Common myeloid progenitor, CD34-positive (primary cell): ENCODE measurements around the gene TMEM30A.

ENCODE experiments used
- CTCF ChIA-PET: fragments of 350-600 bp; sonication (Branson Sonifier 250); formaldehyde crosslinking; loops from one replicate; lab custom pipeline; 2021; ENCODE audit warnings: antibody characterized with exemption; lab: Charles Lee
- POLR2A ChIA-PET: fragments of 350-600 bp; sonication (Branson Sonifier 250); formaldehyde crosslinking; loops from one replicate; lab custom pipeline; 2021; ENCODE audit warnings: antibody characterized with exemption; lab: Charles Lee
- DNase-seq, 3 donors: peaks; one replicate each; pipeline versions ENCODE4 v3.0.0 to v3.0.0-alpha.2; 2013
- H3K27ac ChIP-seq, 2 experiments: 1 replicate in 1 of 2; 2 replicates in 1 of 2; pipeline ENCODE4 v1.7.0; 2013; ENCODE audit warnings: inconsistent platforms in 2 of 2, low read length in 2 of 2, mild to moderate bottlenecking in 2 of 2, low read depth in 1 of 2, moderate library complexity in 1 of 2; ENCODE audit not compliant: severe bottlenecking in 2 of 2, insufficient read depth in 1 of 2, poor library complexity in 1 of 2
- H3K27me3 ChIP-seq, 5 experiments: replicated peaks in 2 of 5; 1 replicate in 3 of 5; 2 replicates in 2 of 5; pipeline versions ENCODE4 v1.6.1 to v1.7.0; 2013; ENCODE audit warnings: low read length in 4 of 5, mild to moderate bottlenecking in 2 of 5, moderate library complexity in 2 of 5, inconsistent platforms in 1 of 5; ENCODE audit not compliant: insufficient read depth in 5 of 5, control insufficient read depth in 4 of 5
- H3K36me3 ChIP-seq, 4 experiments: 1 replicate in 2 of 4; 2 replicates in 2 of 4; pipeline versions ENCODE4 v1.6.1 to v1.7.0; 2013; ENCODE audit warnings: low read length in 3 of 4, control low read depth in 1 of 4, mild to moderate bottlenecking in 1 of 4; ENCODE audit not compliant: control insufficient read depth in 4 of 4, insufficient read depth in 4 of 4
- H3K4me1 ChIP-seq, 4 experiments: 1 replicate in 3 of 4; 2 replicates in 1 of 4; pipeline versions ENCODE4 v1.6.1 to v1.7.1; 2013; ENCODE audit warnings: low read length in 3 of 4, mild to moderate bottlenecking in 3 of 4, control low read depth in 1 of 4, inconsistent platforms in 1 of 4, moderate library complexity in 1 of 4; ENCODE audit not compliant: control insufficient read depth in 4 of 4, insufficient read depth in 4 of 4; ENCODE audit errors: control extremely low read depth in 1 of 4
- H3K4me3 ChIP-seq, 7 experiments: 1 replicate in 4 of 7; 2 replicates in 3 of 7; pipeline versions ENCODE4 v1.5.1 to v1.7.0; 2013; ENCODE audit warnings: mild to moderate bottlenecking in 7 of 7, low read length in 6 of 7, moderate library complexity in 6 of 7, inconsistent platforms in 2 of 7, low read depth in 2 of 7, control low read depth in 1 of 7; ENCODE audit not compliant: insufficient read depth in 4 of 7, control insufficient read depth in 1 of 7; ENCODE audit errors: extremely low read depth in 1 of 7
- H3K9me3 ChIP-seq, 5 experiments: 1 replicate in 4 of 5; 2 replicates in 1 of 5; pipeline versions ENCODE4 v1.6.1 to v1.7.1; 2013; ENCODE audit warnings: low read length in 4 of 5, mild to moderate bottlenecking in 2 of 5, inconsistent platforms in 1 of 5, low read depth in 1 of 5, moderate library complexity in 1 of 5; ENCODE audit not compliant: control insufficient read depth in 4 of 5, insufficient read depth in 2 of 5; ENCODE audit errors: control extremely low read depth in 1 of 5
- WGBS: methylation state at CpG from one replicate; pipeline ENCODE4 v1.1.5; 2013; ENCODE audit not compliant: insufficient coverage; 5-methylcytosine and 5-hydroxymethylcytosine counted together

The TMEM30A gene

GRCh38 chr6:75208298-75209183, 76.1 kb downstream of the TMEM30A start:
- H3K27me3 ChIP-seq = peaks cover 4 to 53% (median 46%) of the 10 kb centered on the region in 5 experiments
- under 1% methylated on average over 21 of the region's 33 CpGs for WGBS
- H3K27ac ChIP-seq = no peak overlapping the region
- no peaks in the 10 kb centered on the region for H3K9me3 ChIP-seq
- H3K4me3 ChIP-seq = peak overlapping the region in 6 of 7 experiments; percentile 24 to 60 (median 26)
- ChIA-PET CTCF (interaction anchor here (0.6 to 5.8 kb wide), 28 partner anchors 9 to 1536 kb away, joined by 3 to 63 read pairs (median 4); partner anchors contain the start of gene COX7A2), POLR2A (no interaction called here)
- peak; percentile 79 to 88 (median 86) for DNase-seq
- H3K4me1 ChIP-seq = peaks cover 3 to 60% (median 45%) of the 10 kb centered on the region in 4 experiments
- H3K36me3 ChIP-seq = no peaks in the 10 kb centered on the region

- Histone ChIP-seq H3K27me3 (peaks cover 17 to 71% (median 57%) of the 10 kb centered on the region in 5 experiments), H3K36me3 (no peaks in the 10 kb centered on the region), H3K4me1 (peaks cover 6 to 57% (median 47%) of the 10 kb centered on the region in 4 experiments), H3K4me3 (peak overlapping the region in 4 of 7 experiments; percentile 32 to 71 (median 54)), H3K27ac (no peak overlapping the region), H3K9me3 (no peaks in the 10 kb centered on the region)
- POLR2A ChIA-PET = no interaction called here
- CTCF ChIA-PET = interaction anchor here (0.9 to 5.8 kb wide), 4 partner anchors 8 to 1353 kb away, joined by 4 to 63 read pairs (median 5); no protein-coding TSS in a partner anchor
- DNase-seq = peak in 2 of 3 donors; percentile 26 to 29
- 3% methylated on average over 26 of the region's 35 CpGs for WGBS
Observed at GRCh38 chr6:75206576-75207342, 77.8 kb downstream of the TMEM30A start.

DNA sequence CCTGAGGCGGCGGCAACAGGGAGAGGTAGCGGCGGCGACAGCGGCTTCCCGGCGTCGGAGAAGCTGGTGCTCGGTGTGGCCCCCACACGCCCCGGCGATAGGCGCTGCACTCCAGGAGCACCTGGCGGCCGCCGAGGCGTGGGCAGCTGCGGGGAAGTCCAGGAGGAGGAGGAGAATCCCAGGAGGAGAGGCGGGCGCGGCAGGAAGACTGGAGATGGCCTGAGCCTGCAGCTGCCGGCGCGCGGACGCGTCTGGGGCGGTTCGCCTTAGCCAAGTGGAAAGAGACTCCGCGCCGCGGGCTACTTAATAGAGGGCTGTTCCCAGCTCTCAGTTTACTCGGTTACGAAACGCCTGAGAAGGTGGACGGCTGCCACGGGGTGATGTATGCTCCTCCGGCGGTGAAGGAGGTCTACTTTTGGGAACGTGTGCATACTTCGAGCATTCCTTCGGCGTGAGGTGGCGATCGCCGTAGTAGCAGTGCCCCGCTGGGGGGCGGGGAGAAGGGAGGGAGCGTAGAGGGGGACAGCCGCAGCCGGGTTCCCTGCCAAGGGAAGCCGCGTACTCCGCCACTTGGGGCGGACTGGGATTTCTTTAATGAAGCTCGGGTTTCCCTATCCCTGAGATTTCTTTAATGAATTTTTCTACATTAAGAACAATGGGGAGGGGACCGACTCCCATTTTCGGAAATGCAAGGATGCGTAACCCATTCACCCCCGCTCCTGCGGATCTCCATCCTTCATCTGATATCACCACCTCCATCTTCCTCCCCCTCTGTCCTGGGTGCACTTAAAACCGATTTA, 78.6 kb downstream of the TMEM30A start, which contains the start of gene COL12A1:
TSS of gene COL12A1 (minus strand) at position 278 of the 800 bp plus-strand sequence. CDS start 3,261 bp downstream, outside the sequence.
- H3K27ac ChIP-seq = no peak within 1 kb of the TSS
- 0% methylated on average over 54 of the region's 64 CpGs for WGBS
- no peaks in the 10 kb centered on the region for H3K36me3 ChIP-seq
- H3K4me3 ChIP-seq = peak within 1 kb of the TSS in 5 of 7 experiments; percentile 23 to 71 (median 62)
- peak in 2 of 3 donors; percentile 34 to 57 for DNase-seq
- H3K9me3 ChIP-seq = no peaks in the 10 kb centered on the region
- POLR2A ChIA-PET = no interaction called here
- H3K27me3 ChIP-seq = peaks cover 17 to 79% (median 60%) of the 10 kb centered on the region in 5 experiments
- CTCF ChIA-PET = interaction anchor here (0.8 to 1.1 kb wide), 2 partner anchors 9 to 1115 kb away, joined by 4 read pairs; no protein-coding TSS in a partner anchor
- H3K4me1 ChIP-seq = peaks cover 6 to 58% (median 47%) of the 10 kb centered on the region in 4 experiments

GRCh38 chr6:75204959-75205775, 79.4 kb downstream of the TMEM30A start:
- Histone ChIP-seq H3K9me3 (no peaks in the 10 kb centered on the region), H3K4me3 (peak overlapping the region in 5 of 7 experiments; percentile 23 to 71 (median 62)), H3K27me3 (peaks cover 17 to 85% (median 61%) of the 10 kb centered on the region in 5 experiments), H3K4me1 (peaks cover 6 to 58% (median 47%) of the 10 kb centered on the region in 4 experiments), H3K36me3 (no peaks in the 10 kb centered on the region), H3K27ac (no peak overlapping the region)
- ChIA-PET POLR2A (no interaction called here), CTCF (interaction anchor here (0.8 to 1.6 kb wide), 4 partner anchors 10 to 1466 kb away, joined by 3 to 4 read pairs (median 4); no protein-coding TSS in a partner anchor)
- DNase-seq = peak in 2 of 3 donors; percentile 46 to 47
- 3% methylated on average over 39 of the region's 47 CpGs for WGBS

DNA sequence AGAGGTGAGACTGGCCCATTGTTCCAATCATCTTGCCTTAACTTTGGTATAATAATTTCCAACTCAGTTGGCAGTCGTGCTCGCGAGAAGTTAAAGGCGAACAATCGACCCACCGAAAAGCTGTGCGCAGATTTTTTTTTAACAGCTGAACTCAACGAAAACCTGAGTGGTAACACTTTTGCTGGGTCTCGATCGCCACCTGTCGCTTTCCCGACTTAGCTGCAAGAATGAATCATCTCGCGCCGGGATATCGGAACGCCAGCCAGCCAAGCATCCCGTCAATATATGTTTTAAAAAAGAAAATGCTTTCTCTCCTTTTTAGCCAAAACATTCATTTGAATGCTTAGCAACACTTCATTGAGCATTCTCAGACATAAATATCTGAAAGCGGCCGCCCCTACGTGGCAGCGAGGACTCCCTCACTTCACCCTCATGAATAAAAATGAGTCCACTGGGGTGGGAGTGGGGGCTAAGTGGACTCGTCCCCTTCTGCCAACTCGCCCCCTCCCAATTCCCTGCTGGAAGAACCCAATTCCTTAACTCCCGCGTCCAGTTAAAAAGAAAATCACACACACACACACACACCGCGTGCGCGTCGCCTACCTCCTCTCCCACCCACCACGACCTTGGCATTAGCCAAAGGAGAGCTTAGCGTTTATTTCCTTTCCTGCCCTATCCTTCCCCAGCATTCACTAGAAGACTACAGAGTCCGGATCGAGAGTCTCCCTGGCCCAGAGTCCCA, 80.2 kb downstream of the TMEM30A start:
- H3K9me3 ChIP-seq = no peaks in the 10 kb centered on the region
- peaks cover 17 to 89% (median 59%) of the 10 kb centered on the region in 5 experiments for H3K27me3 ChIP-seq
- CTCF ChIA-PET = interaction anchor here (0.7 to 2.5 kb wide), 10 partner anchors 10 to 1466 kb away, joined by 3 to 8 read pairs (median 4); no protein-coding TSS in a partner anchor
- no peaks in the 10 kb centered on the region for H3K36me3 ChIP-seq
- peak; percentile 65 to 74 (median 69) for DNase-seq
- no peak overlapping the region for H3K27ac ChIP-seq
- 2% methylated on average over 26 of the region's 35 CpGs for WGBS
- H3K4me3 ChIP-seq = peak overlapping the region in 5 of 7 experiments; percentile 1 to 56 (median 37)
- peaks cover 6 to 58% (median 47%) of the 10 kb centered on the region in 4 experiments for H3K4me1 ChIP-seq
- POLR2A ChIA-PET = no interaction called here
